Measurements from ENCODE around the gene NPB.
A peak's percentile ranks its signal among the peaks of the same experiment; 100 is the strongest.

NPB gene

GRCh38 chr17:81871387-81872230 is 30.4 kb upstream of the NPB start:
- peak; percentile 90 for DNase-seq (ENCODE audit: low read depth)
- H3K4me3 ChIP-seq (replicated peaks; ENCODE audit: low read depth, low read length): peak overlapping the region; percentile 86

GRCh38 chr17:81877569-81877968 is 24.5 kb upstream of the NPB start:
- DNase-seq (ENCODE audit: low read depth): no peak
- TF ChIP-seq CTCF (IDR thresholded peaks at IDR 0.05; ENCODE audit: low read length, missing control alignments): no peak
- no peak overlapping the region for H3K4me3 ChIP-seq (replicated peaks; ENCODE audit: low read depth, low read length)

More at GRCh38 chr17:81871387-81872230, 30.4 kb upstream of the NPB start:
- TF ChIP-seq CTCF (IDR thresholded peaks at IDR 0.05; ENCODE audit: low read length, missing control alignments): no peak

- no peak for DNase-seq (ENCODE audit: low read depth)
These were observed 23.7 kb upstream of the NPB start for GRCh38 chr17:81878294-81878693.

GRCh38 chr17:81879121-81879520 is 22.9 kb upstream of the NPB start:
- H3K4me3 ChIP-seq (replicated peaks; ENCODE audit: low read depth, low read length): no peak overlapping the region
- DNase-seq (ENCODE audit: low read depth): no peak
- no peak for TF ChIP-seq CTCF (IDR thresholded peaks at IDR 0.05; ENCODE audit: low read length, missing control alignments)

More at GRCh38 chr17:81878294-81878693, 23.7 kb upstream of the NPB start:
- H3K4me3 ChIP-seq (replicated peaks; ENCODE audit: low read depth, low read length): no peak overlapping the region
- TF ChIP-seq CTCF (IDR thresholded peaks at IDR 0.05; ENCODE audit: low read length, missing control alignments): no peak

- no peak for DNase-seq (ENCODE audit: low read depth)
- TF ChIP-seq CTCF (IDR thresholded peaks at IDR 0.05; ENCODE audit: low read length, missing control alignments): no peak
- H3K4me3 ChIP-seq (replicated peaks; ENCODE audit: low read depth, low read length): no peak overlapping the region
These were observed 17.5 kb upstream of the NPB start for GRCh38 chr17:81884520-81884919.

- no peak for DNase-seq (ENCODE audit: low read depth)
- TF ChIP-seq CTCF (IDR thresholded peaks at IDR 0.05; ENCODE audit: low read length, missing control alignments): no peak
- no peak overlapping the region for H3K4me3 ChIP-seq (replicated peaks; ENCODE audit: low read depth, low read length)
These were observed 17.1 kb upstream of the NPB start for GRCh38 chr17:81884968-81885367.

GRCh38 chr17:81885454-81885853 is 16.6 kb upstream of the NPB start:
- DNase-seq (ENCODE audit: low read depth): no peak
- H3K4me3 ChIP-seq (replicated peaks; ENCODE audit: low read depth, low read length): no peak overlapping the region
- TF ChIP-seq CTCF (IDR thresholded peaks at IDR 0.05; ENCODE audit: low read length, missing control alignments): no peak
